HG03521 (cell line): Measurements from ENCODE around the gene PRKAR1B.
"Not testable (repeated sequence)": the region's sequence is repeated elsewhere in the genome, so short reads cannot be mapped to it uniquely, and the experiment has no call there.

Experiments
- ATAC-seq: cut with Tn5 transposase; IDR thresholded peaks from one replicate; pipeline ENCODE4 v1.9.1; 2021; ENCODE audit warnings: mild to moderate bottlenecking, moderate library complexity; ENCODE audit not compliant: unreplicated experiment

The PRKAR1B gene

GRCh38 chr7:563629-564170 is 163.4 kb downstream of the PRKAR1B start:
- no peak for ATAC-seq

GRCh38 chr7:562789-563628 is 164.1 kb downstream of the PRKAR1B start:
- ATAC-seq, result no peak

- no peak for ATAC-seq
Observed at GRCh38 chr7:562374-562675, 164.8 kb downstream of the PRKAR1B start.

- no peak for ATAC-seq
Observed at GRCh38 chr7:561631-562373, 165.3 kb downstream of the PRKAR1B start.

- no peak for ATAC-seq
Observed at GRCh38 chr7:560966-561630, 166.0 kb downstream of the PRKAR1B start.

- ATAC-seq, result no peak
Observed at GRCh38 chr7:559396-559705, 167.7 kb downstream of the PRKAR1B start.

- ATAC-seq, result no peak
Observed at GRCh38 chr7:557558-557881, 169.6 kb downstream of the PRKAR1B start.

- ATAC-seq, result no peak
Observed at GRCh38 chr7:556837-557557, 170.1 kb downstream of the PRKAR1B start.

GRCh38 chr7:556291-556826 is 170.7 kb downstream of the PRKAR1B start:
- no peak for ATAC-seq

GRCh38 chr7:555551-556160 is 171.4 kb downstream of the PRKAR1B start:
- ATAC-seq, result no peak

GRCh38 chr7:553636-554111 is 173.4 kb downstream of the PRKAR1B start:
- ATAC-seq, result no peak

- no peak for ATAC-seq
Observed at GRCh38 chr7:552868-553635, 174.0 kb downstream of the PRKAR1B start.

- not testable (repeated sequence) for ATAC-seq
Observed at GRCh38 chr7:552151-552867, 174.8 kb downstream of the PRKAR1B start.

- ATAC-seq, result not testable (repeated sequence)
Observed at GRCh38 chr7:551615-551970, 175.5 kb downstream of the PRKAR1B start.

GRCh38 chr7:550881-551614 is 176.0 kb downstream of the PRKAR1B start:
- no peak for ATAC-seq

GRCh38 chr7:549891-550625 is 177.0 kb downstream of the PRKAR1B start:
- ATAC-seq, result no peak

- no peak for ATAC-seq
Observed at GRCh38 chr7:549066-549890, 177.8 kb downstream of the PRKAR1B start.
